HEK293T (cell line): ENCODE data around the gene EXOC6.

ENCODE experiments used
- ARNT ChIP-seq: fragments of 450-650 bp; IDR thresholded peaks from 2 replicates; pipeline ENCODE4 v1.6.1; 2017; ENCODE audit warnings: mild to moderate bottlenecking
- FOXK2 ChIP-seq: fragments of 450-650 bp; IDR thresholded peaks from 2 replicates; pipeline ENCODE4 v1.6.1; 2016; ENCODE audit warnings: mild to moderate bottlenecking
- FOXM1 ChIP-seq: fragments of 450-650 bp; IDR thresholded peaks from 2 replicates; pipeline ENCODE4 v1.6.1; 2017; ENCODE audit warnings: mild to moderate bottlenecking, borderline replicate concordance
- NFRKB ChIP-seq: fragments of 450-650 bp; IDR thresholded peaks from 2 replicates; pipeline ENCODE4 v1.6.1; 2016; ENCODE audit warnings: mild to moderate bottlenecking, moderate library complexity
- PKNOX1 ChIP-seq: fragments of 450-650 bp; IDR thresholded peaks from 2 replicates; pipeline ENCODE4 v1.6.1; 2016
- SUZ12 ChIP-seq: fragments of 450-650 bp; IDR thresholded peaks from 2 replicates; pipeline ENCODE4 v1.6.1; 2016; ENCODE audit warnings: mild to moderate bottlenecking

GRCh38 chr10:93098816-93099215 is 250.5 kb downstream of the EXOC6 start:
- TF ChIP-seq ARNT (no peak), SUZ12 (no peak), FOXM1 (no peak), FOXK2 (no peak), NFRKB (no peak), PKNOX1 (no peak)
